EL (cell line): ENCODE data around the gene LPIN3.
A peak's percentile ranks its signal among the peaks of the same experiment; 100 is the strongest.

ENCODE experiments used
- DNase-seq: peaks from one replicate; pipeline ENCODE4 v3.0.0-alpha.2; 2016

The LPIN3 gene

DNA sequence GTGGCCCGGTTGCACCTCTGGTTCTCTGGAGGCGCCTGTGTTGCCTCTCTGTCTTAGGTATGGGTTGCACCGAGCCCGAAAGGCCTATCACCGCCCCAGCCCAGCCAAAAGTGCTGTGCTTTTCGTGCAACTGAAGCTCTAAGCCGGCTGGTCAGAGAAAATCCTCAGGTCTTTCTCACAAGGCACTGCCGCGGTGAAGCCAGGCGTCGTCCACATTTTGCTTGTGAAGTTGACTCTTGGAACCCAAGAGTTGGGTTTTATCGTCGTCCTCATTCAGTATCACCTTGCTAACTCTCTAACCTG, 26.7 kb downstream of the LPIN3 start:
- no peak for DNase-seq

DNA sequence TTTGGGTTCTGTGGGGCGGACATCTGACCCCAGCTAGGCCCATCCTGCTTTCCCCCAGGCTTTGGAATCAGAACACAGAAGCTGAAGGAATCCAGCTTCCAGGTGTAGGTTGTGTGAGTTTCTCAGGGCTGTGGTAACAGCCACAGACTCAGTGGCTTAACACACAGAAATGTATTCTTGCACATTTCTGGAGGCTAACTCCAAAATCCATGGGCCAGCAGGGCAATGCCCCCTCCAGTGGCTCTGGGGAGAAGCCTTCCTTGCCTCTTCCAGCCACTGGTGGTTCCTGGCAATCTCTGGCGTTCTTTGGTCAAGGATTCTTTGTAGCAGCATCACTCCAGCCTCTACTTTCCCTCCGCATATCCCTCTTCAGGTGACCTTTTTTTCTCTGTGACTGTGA, 27.3 kb downstream of the LPIN3 start:
- no peak for DNase-seq

DNA sequence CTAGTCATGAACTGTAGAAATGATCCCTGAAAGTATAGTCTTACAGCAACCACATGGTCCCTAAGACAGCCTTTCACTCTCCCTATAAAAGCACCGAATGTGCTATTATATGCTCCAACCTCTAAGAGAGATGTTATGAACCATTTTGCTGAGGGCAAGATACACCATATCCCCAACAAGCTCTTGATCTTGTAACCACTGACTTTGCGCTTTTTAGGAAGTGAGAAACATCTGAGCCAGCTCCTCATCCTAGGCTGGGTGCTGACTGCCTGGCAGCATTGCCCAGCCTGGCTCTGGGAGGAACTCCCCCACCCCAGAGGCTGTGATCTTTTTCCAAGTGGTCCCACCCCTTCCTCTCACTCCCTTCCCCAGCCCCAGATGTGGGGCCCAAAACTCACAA, 29.1 kb downstream of the LPIN3 start:
- no peak for DNase-seq

DNA sequence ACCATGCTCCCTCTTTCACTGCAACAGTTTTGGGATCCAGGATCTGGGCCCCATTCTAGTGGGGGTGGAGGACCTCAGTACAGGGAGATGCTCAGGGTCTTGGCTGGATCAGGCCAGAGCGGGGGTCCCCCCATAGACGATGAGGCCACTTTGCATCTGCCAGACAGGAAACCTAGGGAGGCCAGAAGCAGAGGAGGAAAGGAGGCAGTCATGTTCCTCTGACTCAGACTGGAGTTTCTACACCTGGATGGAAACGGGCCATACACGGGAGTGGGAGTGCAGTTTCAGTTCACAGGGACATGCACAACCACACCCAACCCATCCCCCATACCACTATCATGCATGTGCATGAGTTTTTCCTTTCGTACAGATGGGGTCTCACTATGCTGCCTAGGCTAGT, 29.6 kb downstream of the LPIN3 start:
- DNase-seq = no peak

DNA sequence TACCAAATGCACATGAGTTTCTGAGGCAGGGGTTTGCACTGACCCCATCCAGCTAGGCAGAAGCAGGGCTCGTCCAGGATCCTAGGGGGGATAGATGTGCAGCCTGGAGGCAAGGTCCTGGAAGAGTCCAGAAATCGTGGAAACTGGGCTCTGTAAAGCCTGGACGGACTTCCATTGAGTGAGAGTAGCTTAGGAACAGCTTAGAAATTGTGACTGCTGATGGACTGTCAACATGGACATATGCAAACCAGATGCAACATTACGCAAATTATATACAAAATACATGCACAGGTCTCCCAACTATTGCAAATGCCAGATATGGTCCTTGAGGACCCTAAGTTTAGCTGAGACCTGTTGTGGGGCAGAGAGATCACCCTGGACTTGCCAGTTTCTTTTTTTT, 30.8 kb downstream of the LPIN3 start:
- DNase-seq = no peak

DNA sequence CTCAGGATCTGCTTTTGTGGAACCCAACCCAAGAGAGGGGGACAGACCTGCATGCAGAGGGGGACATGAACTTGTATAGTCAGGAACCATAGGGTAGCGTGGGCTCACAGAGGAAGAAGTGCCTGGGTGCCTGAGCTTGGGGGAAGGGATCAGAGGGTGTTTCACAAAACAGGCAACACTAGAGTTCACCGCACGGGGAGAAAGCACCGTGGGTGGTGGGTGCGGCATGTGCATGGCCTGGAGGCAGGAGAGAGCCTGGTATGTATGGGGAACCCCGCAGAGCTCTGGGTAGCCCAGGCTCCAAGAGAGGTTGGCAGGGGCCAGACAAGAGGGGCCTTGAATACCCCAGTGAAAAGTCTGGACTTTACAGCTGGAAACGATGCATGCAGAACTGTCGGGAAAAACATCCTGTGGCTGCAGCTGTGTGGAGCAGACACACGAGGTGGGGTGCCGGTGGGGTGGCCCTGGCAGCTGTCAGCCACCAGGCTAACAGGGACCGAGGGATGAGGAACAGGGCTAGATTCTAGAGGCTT, 32.7 kb downstream of the LPIN3 start:
- no peak for DNase-seq

DNA sequence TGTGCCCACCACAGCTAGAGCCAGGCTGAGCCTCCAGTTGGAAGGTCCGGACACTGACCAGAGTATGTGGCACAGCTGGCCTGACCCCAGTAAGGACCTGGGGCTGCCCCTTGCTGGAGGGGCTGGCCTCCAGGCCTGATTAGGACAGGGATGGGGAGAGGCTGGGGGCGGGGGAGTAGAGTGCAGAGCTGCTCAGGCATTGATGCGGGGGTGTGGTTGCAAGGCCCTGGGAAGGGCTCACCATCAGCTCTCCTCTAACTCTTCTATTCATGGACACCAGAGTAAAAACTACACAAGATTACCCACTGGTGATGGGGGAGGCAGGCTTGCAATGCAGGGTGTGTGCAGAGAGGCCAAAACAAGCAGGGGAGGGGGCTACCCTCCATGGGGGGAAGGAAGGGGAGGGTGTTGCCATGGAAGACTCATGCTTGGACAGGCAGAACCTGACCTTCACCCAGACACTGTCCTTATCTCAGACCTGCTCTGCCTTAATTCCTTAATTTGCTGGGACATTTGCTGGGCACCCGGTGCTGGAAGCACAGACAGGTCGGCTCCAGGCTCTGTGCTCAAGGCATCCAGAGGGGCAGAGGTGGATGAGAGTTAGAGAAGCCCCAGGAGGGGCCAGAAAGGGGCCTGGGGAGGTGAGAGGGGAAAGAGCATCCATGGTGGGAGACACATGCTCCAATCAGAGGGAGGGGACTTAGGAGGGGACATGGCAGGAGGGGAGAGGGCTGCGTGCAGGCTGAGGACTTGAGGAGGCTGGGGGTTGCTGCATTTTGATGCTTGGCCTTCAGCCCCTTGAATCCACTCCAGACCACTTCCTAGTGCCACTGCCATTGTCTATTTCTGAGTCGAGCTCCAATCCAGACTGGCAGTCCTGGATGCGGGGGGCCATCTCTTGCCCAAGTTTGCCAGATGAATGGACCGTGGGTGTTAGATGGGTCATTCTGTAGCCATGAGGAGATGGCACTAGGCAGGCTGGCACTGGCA, 33.6 kb downstream of the LPIN3 start:
- no peak for DNase-seq

DNA sequence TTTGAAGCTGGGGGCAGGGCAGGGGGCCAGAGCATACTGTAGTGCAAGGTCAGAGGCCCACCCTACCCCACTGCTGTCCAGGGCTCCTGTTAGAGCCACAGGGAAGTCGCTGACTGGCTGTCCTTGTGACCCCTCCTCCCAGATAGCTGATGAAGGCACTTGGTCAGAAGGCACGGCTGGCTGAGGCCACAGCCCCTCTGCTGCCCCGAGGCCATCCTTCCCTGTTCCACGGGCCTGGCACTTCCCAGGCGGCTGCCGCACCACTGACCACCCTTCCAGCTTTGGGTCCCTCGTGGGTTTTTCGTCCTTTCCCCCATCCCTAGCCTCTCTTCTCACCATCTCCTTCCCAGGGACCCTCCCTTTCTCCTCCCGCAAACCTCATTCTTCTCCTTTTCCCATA, 35.2 kb downstream of the LPIN3 start:
- no peak for DNase-seq

DNA sequence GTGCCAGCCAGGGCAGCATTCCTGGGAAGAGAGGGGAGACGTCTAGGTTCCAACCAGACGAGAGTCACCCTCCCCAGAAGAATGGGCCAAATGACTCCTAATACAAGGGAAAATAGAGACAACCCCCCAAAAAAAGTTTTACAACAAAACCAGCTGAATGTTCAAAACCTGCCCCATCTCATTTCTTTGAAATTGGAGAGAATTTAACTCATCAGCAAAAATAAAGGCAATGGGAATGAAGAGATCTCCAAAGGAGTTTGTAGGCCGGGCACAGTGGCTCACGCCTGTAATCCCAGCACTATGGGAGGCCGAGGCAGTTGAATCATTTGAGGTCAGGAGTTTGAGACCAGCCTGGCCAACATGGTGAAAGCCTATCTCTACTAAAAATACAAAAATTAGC, 35.7 kb downstream of the LPIN3 start:
- no peak for DNase-seq

DNA sequence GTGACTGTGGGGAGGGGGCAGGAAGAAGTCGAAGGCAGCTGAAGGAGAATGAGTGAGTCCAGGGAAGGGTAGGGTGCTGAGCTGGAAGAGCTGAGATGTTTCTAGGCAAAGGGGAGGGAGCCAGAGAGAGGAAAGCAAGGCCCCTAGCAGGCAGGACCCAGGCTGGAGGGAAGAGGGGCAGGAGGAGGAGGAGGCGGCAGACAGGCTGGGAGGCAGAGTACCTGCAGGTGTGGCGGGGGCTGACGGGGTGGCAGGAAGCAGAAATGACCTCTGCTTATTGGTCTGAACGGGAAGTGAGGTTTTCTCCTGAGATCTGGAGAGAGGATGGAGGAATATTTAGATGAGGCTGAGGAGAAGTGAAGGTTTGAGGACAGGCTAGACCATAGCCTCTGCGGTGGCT, 36.7 kb downstream of the LPIN3 start:
- DNase-seq = no peak

DNA sequence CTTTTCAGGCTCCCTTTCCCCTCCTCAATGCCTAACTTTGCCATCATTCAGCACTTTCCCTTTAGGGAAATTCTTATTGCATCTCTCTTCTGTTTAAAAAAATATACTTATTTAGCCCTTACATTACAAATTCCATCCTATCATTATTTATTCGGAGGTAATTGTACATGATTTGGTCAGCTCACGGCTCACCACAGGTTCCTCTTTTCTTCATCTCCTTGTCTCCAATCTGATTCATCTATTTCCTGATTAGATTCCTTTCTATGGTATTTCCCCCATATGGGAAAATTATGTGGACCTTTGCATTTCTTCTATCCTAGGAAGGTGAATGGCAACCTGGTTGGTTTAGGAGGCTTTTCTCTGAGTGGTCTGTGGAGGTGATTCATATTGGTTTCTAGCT, 38.9 kb downstream of the LPIN3 start:
- DNase-seq = no peak

DNA sequence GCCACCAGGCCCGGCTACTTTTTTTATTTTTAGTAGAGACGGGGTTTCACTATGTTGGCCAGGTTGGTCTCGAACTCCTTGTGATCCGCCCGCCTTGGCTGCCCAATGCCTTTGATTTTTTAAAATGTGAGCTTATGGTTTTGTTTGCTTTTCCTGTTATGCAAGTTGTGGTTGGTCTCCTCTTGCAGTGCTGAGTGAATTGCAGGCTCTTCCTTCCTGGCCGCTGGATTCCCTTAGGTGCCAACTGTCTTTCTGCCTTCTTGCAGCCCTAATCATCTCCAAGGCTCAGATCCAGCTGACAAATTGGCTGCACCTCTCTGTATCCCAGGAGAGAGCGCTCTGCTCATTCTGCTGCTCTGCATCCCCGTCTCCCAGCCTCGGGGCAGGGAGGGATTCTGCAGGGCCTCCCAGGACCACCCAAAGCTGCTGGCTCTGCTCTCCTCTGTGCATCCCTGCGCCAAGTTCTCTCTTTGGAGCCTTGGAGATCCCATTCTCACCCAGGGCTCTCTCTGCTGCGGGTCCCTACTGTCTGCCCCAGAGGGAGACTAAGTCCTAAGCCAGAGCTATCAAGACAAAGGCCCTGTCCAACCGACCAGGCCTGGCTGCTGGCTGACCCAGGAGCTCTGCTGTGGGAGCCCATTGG, 40.1 kb downstream of the LPIN3 start:
- no peak for DNase-seq

DNA sequence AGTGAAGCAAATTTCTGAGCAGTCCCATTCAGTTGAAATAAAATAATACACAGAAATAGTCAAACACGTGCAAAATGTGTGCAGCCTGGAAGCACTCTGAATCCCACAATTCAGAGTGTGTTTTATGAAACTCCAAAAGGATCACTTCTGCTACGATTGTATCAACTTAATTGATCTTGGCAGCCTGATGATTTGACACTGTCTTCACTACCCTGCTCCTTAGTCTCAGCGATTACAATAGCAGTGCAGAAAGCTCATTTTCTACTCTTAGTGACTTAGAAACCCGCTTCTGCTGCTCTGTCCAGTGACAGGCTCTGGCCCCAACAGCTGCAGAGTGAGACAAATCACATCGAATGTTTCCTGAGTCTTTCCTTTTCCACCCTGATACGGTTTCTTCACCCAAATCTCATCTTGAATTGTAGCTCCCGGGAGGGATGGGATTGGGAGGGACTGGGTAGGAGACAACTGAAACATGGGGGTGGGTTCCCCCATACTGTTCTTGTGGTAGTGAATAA, 42.2 kb downstream of the LPIN3 start:
- no peak for DNase-seq

DNA sequence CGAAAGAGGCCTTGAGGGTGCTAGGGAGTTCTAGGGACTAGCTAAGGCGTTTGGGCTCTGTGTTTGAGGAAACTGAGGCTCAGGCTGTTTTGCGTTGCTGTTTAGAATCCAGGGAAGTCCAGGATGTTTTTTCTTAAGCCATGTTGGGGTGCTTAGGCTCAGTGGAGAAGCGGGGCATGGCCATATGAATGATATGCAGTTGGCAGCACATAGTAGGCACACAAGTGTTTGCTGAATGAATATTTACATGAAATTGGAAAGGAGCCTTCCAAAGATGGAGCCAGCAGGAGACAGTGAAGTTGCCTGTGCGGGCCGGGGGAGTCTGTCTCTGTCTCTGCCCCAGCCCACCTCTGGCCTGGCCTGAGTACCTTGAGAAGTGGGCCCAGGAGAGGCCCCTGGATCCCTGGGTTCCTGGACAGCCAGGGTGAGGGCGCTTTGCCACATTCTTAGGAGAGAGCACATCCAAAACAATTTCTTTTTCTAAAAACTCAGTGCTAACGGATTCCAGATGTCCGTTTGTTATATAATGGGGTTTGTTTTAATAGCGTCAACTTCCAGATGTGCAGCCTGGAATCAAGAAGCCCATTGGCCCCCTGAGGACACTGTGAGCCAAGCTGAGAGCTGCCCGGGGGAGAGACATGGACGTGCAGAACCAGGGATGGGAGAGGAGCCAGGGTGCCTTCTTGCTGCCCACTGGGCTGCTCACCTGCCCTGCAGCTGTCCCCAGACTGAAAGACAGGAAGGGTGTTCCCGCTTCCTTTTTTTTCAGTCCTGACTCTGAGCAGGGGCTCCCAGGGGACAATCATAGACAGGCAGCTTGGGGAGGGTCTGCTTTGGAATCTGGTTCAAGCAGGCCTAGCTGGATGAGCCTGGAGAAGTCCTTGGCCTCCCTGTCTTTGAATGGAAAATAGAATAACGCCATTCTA, 46.1 kb downstream of the LPIN3 start:
- no peak for DNase-seq

DNA sequence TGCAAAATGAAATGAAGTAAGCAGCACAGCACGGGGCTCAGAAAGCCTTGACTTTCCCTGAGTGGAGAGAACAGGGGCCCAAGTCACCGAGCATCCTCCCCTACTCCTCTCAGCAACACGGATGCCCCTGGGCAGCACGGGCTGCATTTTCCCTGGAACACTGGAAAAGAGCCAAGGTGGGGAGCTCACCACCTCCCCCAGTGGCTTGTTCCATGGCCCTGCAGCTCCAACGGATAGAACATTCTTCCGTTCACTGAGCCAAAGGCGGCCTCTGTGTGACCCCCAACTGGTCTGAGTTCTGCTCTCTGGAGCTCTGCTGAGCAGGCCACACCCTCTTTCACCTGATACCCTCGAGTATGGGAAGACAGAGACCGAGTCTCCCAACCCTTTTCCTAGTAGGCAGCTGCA, 46.8 kb downstream of the LPIN3 start:
- DNase-seq = no peak

DNA sequence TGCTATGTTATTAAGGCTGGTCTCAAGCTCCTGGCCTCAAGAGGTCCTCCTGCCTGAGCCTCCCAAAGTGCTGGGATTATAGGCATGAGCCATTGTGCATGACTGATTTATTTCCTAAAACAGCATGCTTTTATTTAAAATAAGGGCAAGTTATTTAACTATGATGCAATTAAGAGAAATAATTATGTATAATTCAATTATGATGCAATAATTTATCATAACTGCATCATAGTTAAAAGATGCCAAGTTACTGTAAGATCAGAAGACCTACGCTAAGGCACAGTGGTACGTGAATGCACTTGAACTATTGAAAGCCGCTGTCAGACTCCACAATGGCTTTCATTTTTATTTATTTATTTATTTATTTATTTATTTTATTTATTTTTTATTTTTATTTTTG, 50.3 kb downstream of the LPIN3 start:
- no peak for DNase-seq

DNA sequence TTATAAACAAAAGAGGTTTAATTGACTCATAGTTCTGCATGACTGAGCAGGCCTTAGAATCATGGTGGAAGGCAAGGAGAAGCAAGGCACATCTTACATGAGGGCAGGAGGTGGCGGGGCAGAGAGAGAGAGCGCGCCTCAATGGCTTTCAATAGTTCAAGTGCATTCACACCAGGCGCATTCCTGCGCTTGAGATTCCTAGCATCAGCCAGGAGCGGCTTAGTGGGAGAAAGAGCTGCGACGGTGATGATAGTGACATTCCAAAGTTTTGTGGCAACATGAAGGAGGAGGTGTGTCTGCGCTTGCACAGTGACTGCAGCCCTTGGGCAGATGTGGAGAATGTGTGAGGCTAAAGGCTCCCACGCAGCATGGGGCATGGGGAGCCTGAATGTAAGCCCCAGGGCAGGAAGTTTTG, 51.0 kb downstream of the LPIN3 start:
- peak; percentile 81 for DNase-seq

DNA sequence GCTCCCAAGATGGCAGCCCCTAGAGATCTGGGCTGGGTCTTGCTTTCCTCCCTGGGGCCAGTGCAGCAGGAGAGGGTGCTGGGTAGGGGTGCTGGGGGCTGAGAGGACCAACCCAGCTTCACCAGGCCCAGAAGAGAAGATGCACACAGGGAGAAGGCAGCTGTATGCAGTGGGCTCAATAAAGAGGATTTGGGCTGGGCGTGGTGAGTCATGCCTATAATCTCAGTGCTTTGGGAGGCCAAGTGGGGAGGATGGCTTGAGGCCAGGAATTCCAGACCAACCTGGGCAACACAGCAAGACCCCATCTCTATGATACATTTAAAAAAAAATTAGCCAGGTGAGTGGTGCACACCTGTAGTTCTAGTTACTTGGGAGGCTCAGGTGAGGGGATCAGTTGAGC, 51.7 kb downstream of the LPIN3 start:
- peak; percentile 27 for DNase-seq

DNA sequence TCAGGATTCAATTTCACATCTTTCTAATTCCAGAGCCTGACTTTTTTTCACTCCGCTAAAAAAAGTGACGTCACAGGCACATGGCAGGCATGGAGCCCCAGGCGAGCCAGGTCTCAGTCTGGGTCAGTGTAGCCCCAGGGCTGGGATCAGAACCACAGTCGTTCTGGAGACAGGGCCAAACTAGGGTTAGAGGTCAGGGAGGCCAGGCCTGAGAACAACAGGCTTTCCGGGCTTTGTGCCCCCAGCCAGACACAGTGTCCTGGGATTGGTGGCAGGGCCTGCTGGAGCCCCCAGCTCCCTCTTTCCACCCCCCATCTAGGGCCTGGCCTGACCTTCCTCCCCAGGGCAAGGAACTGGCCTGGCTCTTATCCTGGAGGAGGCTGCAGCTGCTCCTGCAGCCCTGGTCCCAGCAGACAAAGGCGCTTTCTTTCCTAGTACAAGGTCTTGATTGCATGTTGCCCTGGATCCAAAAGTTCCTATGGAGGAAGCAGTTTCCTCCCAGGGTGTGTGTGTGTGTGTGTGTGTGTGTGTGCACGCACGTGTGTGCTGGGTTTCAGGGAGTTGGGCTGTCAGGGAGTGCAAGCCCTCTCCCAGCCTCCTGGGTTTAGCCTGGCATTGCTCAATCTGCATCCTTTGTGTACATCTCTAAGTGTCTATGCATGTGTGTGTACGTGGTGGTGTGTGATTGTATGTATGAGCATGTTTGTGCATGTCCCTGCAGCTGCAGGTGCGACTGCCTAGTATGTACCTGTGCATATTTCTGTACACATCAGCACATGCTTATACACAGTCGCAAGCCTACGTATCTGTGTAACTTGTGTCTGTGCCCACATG, 52.5 kb downstream of the LPIN3 start:
- DNase-seq = peak; percentile 38

DNA sequence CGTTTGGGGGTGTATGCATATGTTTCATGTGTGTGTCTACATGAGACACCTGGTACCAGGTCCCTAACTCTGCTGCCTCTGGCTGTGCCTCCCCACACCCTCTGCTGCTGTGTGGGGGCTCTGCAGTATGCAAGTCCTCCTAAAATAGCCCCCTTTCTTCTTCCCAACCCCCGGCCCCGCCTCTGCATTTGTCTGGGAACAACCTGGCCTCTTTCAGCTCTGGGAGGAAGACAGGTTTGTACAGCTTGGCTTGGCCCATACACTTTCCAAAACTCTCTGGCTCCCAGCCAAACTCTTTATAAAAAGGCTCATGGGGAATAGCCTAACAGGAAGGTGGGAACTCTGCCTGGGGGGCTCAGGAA, 53.1 kb downstream of the LPIN3 start:
- DNase-seq = no peak

DNA sequence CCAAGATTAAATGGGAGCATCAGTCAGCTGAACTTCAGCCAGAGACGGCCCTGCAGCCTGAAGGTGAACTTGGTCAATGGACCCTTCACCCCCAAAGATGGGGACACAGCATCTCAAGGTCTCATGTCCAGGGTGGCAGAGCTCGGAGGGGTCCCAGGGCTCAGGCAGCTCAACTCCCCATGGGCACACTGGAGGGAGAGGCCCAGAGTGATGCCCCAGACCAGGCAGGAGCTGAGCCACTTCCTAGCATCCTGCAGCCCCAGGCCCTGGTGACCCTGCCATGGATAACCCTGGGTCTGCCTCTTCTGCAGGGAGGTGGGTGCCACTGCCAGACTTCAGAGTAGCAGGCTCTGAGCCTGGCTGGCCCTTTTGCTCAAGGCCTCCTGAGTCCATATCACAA, 53.5 kb downstream of the LPIN3 start:
- no peak for DNase-seq
